Naive B cell (primary cell): ENCODE results near the gene ADRB1. TPM values are rescaled to one million over a fixed set of nuclear protein-coding genes. Genes with fewer than 3 reads are reported as not detected.

Experiments
- ATAC-seq, 2 donors: fragments of 150-1000 bp; cut with Tn5 transposase; 2 replicates each; pipeline ENCODE4 v1.10.0; 2021; ENCODE audit warnings: low read depth in 2 of 2, mild to moderate bottlenecking in 2 of 2, moderate library complexity in 2 of 2
- DNase-seq: peaks from one replicate; pipeline ENCODE4 v3.0.0; 2022
- H3K27ac Mint-ChIP-seq, 6 donors: one replicate each; pipeline ENCODE4 v1.8.0; 2020 to 2022; ENCODE audit warnings: mild to moderate bottlenecking in 6 of 6, mixed read lengths in 6 of 6, moderate library complexity in 5 of 6, inconsistent platforms in 2 of 6
- H3K27me3 Mint-ChIP-seq, 3 donors: one replicate each; pipeline ENCODE4 v1.8.0; 2021 to 2022; ENCODE audit warnings: mixed read lengths in 3 of 3, mild to moderate bottlenecking in 1 of 3
- H3K36me3 Mint-ChIP-seq, 2 donors: one replicate each; pipeline ENCODE4 v1.8.0; 2020 to 2022; ENCODE audit warnings: mixed read lengths in 2 of 2, inconsistent platforms in 1 of 2, mild to moderate bottlenecking in 1 of 2
- H3K4me1 Mint-ChIP-seq, 3 donors: one replicate each; pipeline ENCODE4 v1.8.0; 2020 to 2022; ENCODE audit warnings: mixed read lengths in 3 of 3, inconsistent platforms in 1 of 3, mild to moderate bottlenecking in 1 of 3, moderate library complexity in 1 of 3
- H3K4me3 Mint-ChIP-seq, 8 donors: one replicate each; pipeline ENCODE4 v1.8.0; 2020 to 2022; ENCODE audit warnings: mild to moderate bottlenecking in 8 of 8, mixed read lengths in 8 of 8, moderate library complexity in 8 of 8, inconsistent platforms in 2 of 8
- H3K9me3 Mint-ChIP-seq, 7 donors: one replicate each; pipeline ENCODE4 v1.8.0; 2020 to 2022; ENCODE audit warnings: mixed read lengths in 7 of 7, mild to moderate bottlenecking in 5 of 7, inconsistent platforms in 2 of 7, moderate library complexity in 1 of 7
- polyA plus RNA-seq, 6 donors: library from polyadenylated mRNA; unstranded; fragments of 300-500 nt; fragmentation: Illumina TruSeq; gene quantifications; one replicate each; pipeline ENCODE4 v1.2.3, GENCODE V29; 2021; ENCODE audit warnings: low read depth in 6 of 6

ADRB1 gene
- polyA plus RNA-seq, 6 donors from 2014 or later, result 0.66 TPM; not detected in 5

- Mint-ChIP-seq H3K9me3 (peaks cover 0 to 9% (median 5%) of the 10 kb centered on the region in 7 donors), H3K36me3 (peaks cover 0 to 5% of the 10 kb centered on the region in 2 donors), H3K4me1 (peaks cover 5 to 14% (median 7%) of the 10 kb centered on the region in 3 donors), H3K27ac (peak overlapping the region in 1 of 6 donors; percentile 9), H3K4me3 (no peak overlapping the region), H3K27me3 (no peaks in the 10 kb centered on the region)
- ATAC-seq, result peak in 1 of 2 donors; percentile 20
- no peak for DNase-seq
Measured at GRCh38 chr10:114017873-114018272, 25.8 kb upstream of the ADRB1 start.

GRCh38 chr10:114019226-114019625, 24.4 kb upstream of the ADRB1 start:
- Mint-ChIP-seq H3K4me1 (peaks cover 11 to 20% (median 14%) of the 10 kb centered on the region in 3 donors), H3K36me3 (peaks cover 0 to 5% of the 10 kb centered on the region in 2 donors), H3K9me3 (peaks cover 0 to 9% (median 5%) of the 10 kb centered on the region in 7 donors), H3K4me3 (no peak overlapping the region), H3K27me3 (no peaks in the 10 kb centered on the region), H3K27ac (peak overlapping the region in 2 of 6 donors; percentile 16 to 42)
- DNase-seq, result no peak
- ATAC-seq, result no peak

- H3K4me1 Mint-ChIP-seq, result peaks cover 26 to 39% (median 32%) of the 10 kb centered on the region in 3 donors
- H3K27me3 Mint-ChIP-seq, result no peaks in the 10 kb centered on the region
- no peak overlapping the region for H3K27ac Mint-ChIP-seq
- H3K36me3 Mint-ChIP-seq, result no peaks in the 10 kb centered on the region
- ATAC-seq (no peak), DNase-seq (no peak)
- no peak overlapping the region for H3K4me3 Mint-ChIP-seq
- H3K9me3 Mint-ChIP-seq, result peaks cover 0 to 2% (median 0%) of the 10 kb centered on the region in 7 donors
Measured at GRCh38 chr10:114021154-114021553, 22.5 kb upstream of the ADRB1 start.

GRCh38 chr10:114021717-114022680, 21.7 kb upstream of the ADRB1 start:
- no peak for DNase-seq
- Mint-ChIP-seq H3K27ac (no peak overlapping the region), H3K9me3 (peaks cover 0 to 2% (median 0%) of the 10 kb centered on the region in 7 donors), H3K36me3 (no peaks in the 10 kb centered on the region), H3K4me3 (no peak overlapping the region), H3K27me3 (no peaks in the 10 kb centered on the region), H3K4me1 (peaks cover 26 to 47% (median 39%) of the 10 kb centered on the region in 3 donors)
- no peak for ATAC-seq

GRCh38 chr10:114022766-114023597, 20.7 kb upstream of the ADRB1 start:
- H3K4me3 Mint-ChIP-seq, result no peak overlapping the region
- no peaks in the 10 kb centered on the region for H3K36me3 Mint-ChIP-seq
- ATAC-seq (no peak), DNase-seq (no peak)
- peaks cover 22 to 41% (median 41%) of the 10 kb centered on the region in 3 donors for H3K4me1 Mint-ChIP-seq
- H3K9me3 Mint-ChIP-seq, result peaks cover 0 to 2% (median 0%) of the 10 kb centered on the region in 7 donors
- peak overlapping the region in 1 of 6 donors; percentile 76 for H3K27ac Mint-ChIP-seq
- H3K27me3 Mint-ChIP-seq, result no peaks in the 10 kb centered on the region

GRCh38 chr10:114024876-114025610, 18.6 kb upstream of the ADRB1 start:
- DNase-seq (peak; percentile 78), ATAC-seq (peak; percentile 99)
- Mint-ChIP-seq H3K36me3 (no peaks in the 10 kb centered on the region), H3K4me1 (peaks cover 20 to 40% (median 37%) of the 10 kb centered on the region in 3 donors), H3K27ac (peak overlapping the region; percentile 63 to 93 (median 76)), H3K27me3 (no peaks in the 10 kb centered on the region), H3K4me3 (peak overlapping the region; percentile 38 to 92 (median 80)), H3K9me3 (peaks cover 0 to 2% (median 0%) of the 10 kb centered on the region in 7 donors)

GRCh38 chr10:114025611-114026130, 18.0 kb upstream of the ADRB1 start:
- ATAC-seq (peak; percentile 5 to 7), DNase-seq (no peak)
- H3K4me1 Mint-ChIP-seq, result peaks cover 20 to 40% (median 37%) of the 10 kb centered on the region in 3 donors
- H3K4me3 Mint-ChIP-seq, result peak overlapping the region in 7 of 8 donors; percentile 30 to 92 (median 71)
- H3K27me3 Mint-ChIP-seq, result no peaks in the 10 kb centered on the region
- H3K27ac Mint-ChIP-seq, result peak overlapping the region; percentile 7 to 93 (median 76)
- no peaks in the 10 kb centered on the region for H3K36me3 Mint-ChIP-seq
- H3K9me3 Mint-ChIP-seq, result peaks cover 0 to 2% (median 0%) of the 10 kb centered on the region in 7 donors

- Mint-ChIP-seq H3K27ac (peak overlapping the region in 5 of 6 donors; percentile 17 to 82 (median 76)), H3K4me1 (peaks cover 20 to 40% (median 37%) of the 10 kb centered on the region in 3 donors), H3K36me3 (no peaks in the 10 kb centered on the region), H3K9me3 (peaks cover 0 to 2% (median 0%) of the 10 kb centered on the region in 7 donors), H3K4me3 (peak overlapping the region in 7 of 8 donors; percentile 22 to 92 (median 60)), H3K27me3 (no peaks in the 10 kb centered on the region)
- DNase-seq (no peak), ATAC-seq (no peak)
Measured at GRCh38 chr10:114026189-114027040, 17.3 kb upstream of the ADRB1 start.

GRCh38 chr10:114027041-114027394, 16.6 kb upstream of the ADRB1 start:
- no peak for ATAC-seq
- peak overlapping the region in 2 of 6 donors; percentile 30 to 66 for H3K27ac Mint-ChIP-seq
- H3K36me3 Mint-ChIP-seq, result no peaks in the 10 kb centered on the region
- H3K9me3 Mint-ChIP-seq, result peaks cover 0 to 2% (median 0%) of the 10 kb centered on the region in 7 donors
- peaks cover 20 to 40% (median 37%) of the 10 kb centered on the region in 3 donors for H3K4me1 Mint-ChIP-seq
- H3K27me3 Mint-ChIP-seq, result no peaks in the 10 kb centered on the region
- H3K4me3 Mint-ChIP-seq, result no peak overlapping the region
- DNase-seq, result no peak

- Mint-ChIP-seq H3K4me1 (peaks cover 20 to 40% (median 37%) of the 10 kb centered on the region in 3 donors), H3K27me3 (peaks cover 0 to 5% (median 0%) of the 10 kb centered on the region in 3 donors), H3K4me3 (no peak overlapping the region), H3K27ac (no peak overlapping the region), H3K36me3 (no peaks in the 10 kb centered on the region), H3K9me3 (peaks cover 0 to 2% (median 0%) of the 10 kb centered on the region in 7 donors)
- DNase-seq, result no peak
- ATAC-seq, result no peak
Measured at GRCh38 chr10:114027951-114028350, 15.7 kb upstream of the ADRB1 start.

GRCh38 chr10:114028425-114028824, 15.2 kb upstream of the ADRB1 start:
- Mint-ChIP-seq H3K9me3 (peaks cover 0 to 2% (median 0%) of the 10 kb centered on the region in 7 donors), H3K4me3 (no peak overlapping the region), H3K27me3 (peaks cover 0 to 5% (median 0%) of the 10 kb centered on the region in 3 donors), H3K36me3 (no peaks in the 10 kb centered on the region), H3K4me1 (peaks cover 20 to 40% (median 37%) of the 10 kb centered on the region in 3 donors), H3K27ac (no peak overlapping the region)
- ATAC-seq, result no peak
- no peak for DNase-seq

GRCh38 chr10:114029655-114030054, 14.0 kb upstream of the ADRB1 start:
- ATAC-seq (no peak), DNase-seq (no peak)
- Mint-ChIP-seq H3K36me3 (no peaks in the 10 kb centered on the region), H3K4me3 (no peak overlapping the region), H3K27ac (no peak overlapping the region), H3K9me3 (no peaks in the 10 kb centered on the region), H3K27me3 (peaks cover 0 to 5% (median 0%) of the 10 kb centered on the region in 3 donors), H3K4me1 (peaks cover 10 to 29% (median 28%) of the 10 kb centered on the region in 3 donors)
